Measurements from ENCODE around the gene BCAP31.
"Not testable (repeated sequence)": the region's sequence is repeated elsewhere in the genome, so short reads cannot be mapped to it uniquely, and the experiment has no call there.

BCAP31 gene

DNA sequence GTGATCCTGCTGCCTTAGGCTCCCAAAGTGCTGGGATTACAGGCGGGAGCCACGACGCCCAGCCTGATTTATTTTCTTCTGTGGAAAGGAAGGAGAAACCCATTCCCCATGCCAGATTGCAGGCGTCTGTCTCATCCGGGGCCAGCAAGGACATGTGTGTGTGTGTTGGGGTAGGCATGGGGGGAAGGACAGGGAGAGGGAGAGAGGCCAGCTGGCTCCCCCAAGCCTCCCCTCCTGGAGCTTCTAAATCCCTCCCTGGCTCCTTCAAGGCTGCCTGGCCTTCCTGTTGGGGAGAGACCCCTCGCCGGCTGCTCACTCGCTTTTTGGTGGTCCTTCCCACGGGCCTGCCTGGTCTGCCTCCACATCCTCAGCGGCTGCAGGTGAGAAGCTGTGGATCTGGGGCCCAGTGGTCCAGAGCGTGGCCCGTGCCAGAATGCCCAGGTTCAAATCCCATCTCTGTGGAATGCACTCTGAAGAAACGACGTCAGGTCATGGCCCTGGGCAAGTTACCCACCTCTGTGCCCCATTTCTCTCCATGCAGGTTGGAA lies 38.5 kb upstream of the BCAP31 start:
- no peak for DNase-seq

DNA sequence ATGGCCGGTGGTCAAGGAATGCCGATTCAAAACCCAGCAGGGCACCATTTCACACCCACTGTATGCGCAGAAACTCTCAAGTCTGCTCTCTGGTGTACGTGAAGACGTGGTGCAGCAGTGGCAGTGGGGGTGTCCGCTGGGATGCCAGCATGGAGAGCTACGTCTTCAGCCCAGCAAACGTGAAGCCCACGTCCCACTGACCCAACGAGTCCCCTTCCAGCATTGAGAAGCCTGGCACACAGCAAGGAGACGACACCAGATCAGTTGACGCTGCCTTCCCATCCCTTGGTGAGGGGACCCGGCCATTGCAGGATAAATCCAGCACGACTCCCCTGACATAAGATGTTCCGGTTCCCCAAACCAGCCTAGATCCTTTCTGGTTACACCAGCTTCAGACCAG lies 37.7 kb upstream of the BCAP31 start:
- DNase-seq: no peak

DNA sequence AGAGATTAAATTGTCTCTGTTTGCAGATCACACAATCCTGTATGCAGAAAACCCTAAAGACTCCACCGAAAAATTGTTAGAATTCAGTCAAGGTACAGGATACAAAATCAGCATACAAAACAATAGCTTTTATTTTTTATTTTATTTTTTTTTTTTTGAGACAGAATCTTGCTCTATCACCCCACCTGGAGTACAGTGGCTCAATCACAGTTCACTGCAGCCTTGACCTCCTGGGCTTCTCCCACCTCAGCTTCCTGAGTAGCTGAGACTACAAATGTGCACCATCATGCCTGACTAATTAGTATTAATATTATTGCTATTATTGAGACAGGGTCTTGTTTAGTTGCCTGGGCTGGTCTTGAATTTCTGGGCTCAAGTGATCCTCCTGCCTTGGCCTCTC lies 30.9 kb upstream of the BCAP31 start:
- DNase-seq: no peak

DNA sequence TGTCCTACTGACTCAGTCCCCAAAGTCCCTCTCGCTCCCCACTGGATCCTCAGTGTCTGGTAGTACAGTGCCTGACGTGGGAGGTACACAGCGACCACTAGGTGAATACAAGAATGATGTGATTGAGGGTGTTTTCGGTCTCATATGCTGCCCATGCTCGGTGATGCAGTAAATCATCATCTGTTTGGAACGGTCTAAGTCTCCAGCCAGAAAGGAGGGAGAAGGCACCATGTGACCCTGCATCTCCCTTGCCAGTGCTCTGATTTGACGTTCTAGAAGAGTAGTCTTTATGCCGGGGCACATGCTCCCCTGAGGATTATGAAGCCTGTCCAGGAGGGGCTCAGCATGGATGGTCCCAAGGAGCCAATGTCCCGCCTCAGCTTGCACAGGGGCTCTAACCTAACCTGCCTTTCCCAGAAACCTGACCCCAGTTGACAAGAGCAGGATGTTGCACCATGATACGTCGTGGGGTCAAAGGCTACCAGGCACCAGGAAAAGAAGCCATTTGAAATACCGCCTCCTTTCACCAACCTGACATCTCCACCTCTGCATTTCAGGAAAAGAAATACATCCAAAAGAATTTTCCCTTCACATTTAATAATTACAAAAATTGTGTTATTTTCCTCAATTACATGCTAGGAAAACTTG lies 26.1 kb upstream of the BCAP31 start:
- DNase-seq: no peak

DNA sequence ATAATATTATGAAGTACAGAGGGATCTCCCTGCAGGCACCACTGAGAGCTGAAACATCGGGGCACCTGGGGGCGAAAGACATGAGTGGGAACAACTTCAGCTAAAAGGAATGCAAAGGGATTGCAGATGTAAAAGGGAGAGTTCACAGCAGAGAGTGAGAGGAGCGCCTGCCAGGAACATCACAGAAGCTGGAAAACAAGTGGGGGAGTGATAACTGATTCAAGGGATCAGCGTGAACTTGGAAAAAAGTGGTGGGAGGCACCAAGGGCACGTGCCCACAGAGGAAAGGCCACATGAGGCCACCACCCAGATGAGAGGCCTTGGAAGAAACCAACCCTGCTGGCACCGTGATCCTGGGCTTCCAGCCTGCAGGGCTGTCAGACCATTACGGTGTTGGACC lies 24.8 kb upstream of the BCAP31 start:
- not testable (repeated sequence) for DNase-seq

DNA sequence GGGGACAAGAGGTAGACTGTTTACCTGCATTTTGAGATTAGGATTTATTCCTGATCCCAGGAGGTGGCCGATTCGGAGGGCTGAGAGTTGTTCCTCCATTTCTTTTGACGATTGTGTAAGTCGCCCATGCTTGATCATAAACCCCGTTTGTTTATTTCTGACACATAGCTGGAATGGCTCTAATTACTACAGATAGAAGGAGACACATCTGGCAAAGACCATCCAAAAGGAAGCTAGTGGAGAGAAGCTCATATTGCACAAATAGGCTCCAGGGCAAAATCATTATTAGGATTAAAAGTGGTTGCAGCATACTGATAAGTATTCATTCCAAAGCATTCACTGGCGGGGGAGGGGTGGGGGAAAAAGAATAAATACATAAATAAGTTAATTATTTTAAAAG lies 22.8 kb upstream of the BCAP31 start:
- DNase-seq: not testable (repeated sequence)

DNA sequence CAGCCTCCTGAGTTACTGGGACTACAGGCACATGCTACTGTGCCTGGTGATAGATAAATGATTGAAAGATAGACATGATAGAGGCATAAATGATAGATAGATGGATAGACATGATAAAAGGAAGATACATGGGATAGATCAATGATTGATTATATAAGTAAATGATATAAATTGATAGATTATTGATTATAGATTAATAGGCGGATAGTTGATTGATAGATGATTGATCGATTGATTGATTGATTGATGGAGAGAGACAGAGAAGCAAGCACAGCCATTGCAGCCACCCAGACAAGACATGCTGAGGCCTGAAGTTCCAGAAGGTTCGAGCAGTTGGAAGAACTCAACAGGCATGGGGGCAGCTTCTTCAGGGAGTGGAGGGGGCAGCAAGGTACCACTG lies 22.2 kb upstream of the BCAP31 start:
- DNase-seq: no peak

DNA sequence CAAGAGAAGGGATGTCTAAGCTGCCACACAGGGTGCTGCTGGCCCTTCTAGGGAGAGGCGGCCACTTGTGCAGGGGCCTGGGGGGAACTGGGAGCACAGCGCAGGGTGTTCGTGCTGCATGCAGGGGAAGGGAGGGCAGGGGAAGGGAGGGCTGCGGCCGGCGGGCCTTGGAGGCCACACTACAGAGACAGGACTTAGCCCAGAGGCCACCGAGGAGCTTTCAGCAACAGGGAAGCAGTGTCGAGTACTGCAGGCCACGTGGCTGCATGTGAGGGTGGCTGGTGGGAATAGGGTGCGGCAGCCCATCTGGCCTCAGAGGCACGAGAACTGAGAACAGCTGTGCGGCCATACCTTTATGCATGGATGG lies 20.9 kb upstream of the BCAP31 start:
- not testable (repeated sequence) for DNase-seq

DNA sequence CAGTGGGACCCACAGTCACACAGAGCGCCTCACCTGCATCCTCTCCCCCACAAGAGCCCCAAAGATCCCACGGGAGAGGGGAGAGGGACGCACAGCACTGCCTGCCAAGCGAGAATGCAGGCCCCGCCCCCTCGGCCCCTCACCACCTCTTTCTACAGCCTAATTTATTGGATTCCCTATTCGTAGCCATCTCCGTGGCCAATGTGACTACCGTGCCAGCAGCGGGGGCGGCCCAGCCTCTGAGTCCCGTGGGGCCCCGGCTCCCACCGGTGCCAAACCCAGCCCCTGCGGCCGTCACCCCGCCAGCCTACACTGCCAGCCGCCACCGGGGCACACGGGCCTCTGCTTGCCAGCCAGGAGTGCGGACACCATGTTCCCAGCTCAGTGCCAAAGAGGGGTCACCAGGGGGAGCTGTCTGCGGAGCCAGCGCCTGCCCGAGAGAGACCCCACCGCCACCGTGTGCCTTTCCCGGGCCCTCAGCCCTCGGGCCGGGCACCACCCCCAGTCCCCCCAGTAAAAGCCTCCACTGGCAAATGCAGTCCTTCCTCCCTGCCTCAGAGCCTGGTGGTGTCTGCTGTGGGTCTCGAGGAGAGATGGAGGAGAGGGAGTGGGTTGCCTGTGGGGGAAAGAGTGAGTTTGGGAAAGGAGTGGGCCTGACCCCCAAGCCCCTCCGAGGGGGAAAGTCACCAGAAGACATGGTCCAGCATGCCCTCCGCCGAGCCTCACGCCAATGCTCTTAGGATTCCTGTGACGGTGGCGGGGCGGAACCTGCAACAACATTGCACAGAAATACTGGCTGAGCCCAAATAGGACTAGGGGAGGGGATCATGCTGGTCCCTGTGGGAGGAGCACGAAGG lies 20.3 kb upstream of the BCAP31 start:
- no peak for DNase-seq

DNA sequence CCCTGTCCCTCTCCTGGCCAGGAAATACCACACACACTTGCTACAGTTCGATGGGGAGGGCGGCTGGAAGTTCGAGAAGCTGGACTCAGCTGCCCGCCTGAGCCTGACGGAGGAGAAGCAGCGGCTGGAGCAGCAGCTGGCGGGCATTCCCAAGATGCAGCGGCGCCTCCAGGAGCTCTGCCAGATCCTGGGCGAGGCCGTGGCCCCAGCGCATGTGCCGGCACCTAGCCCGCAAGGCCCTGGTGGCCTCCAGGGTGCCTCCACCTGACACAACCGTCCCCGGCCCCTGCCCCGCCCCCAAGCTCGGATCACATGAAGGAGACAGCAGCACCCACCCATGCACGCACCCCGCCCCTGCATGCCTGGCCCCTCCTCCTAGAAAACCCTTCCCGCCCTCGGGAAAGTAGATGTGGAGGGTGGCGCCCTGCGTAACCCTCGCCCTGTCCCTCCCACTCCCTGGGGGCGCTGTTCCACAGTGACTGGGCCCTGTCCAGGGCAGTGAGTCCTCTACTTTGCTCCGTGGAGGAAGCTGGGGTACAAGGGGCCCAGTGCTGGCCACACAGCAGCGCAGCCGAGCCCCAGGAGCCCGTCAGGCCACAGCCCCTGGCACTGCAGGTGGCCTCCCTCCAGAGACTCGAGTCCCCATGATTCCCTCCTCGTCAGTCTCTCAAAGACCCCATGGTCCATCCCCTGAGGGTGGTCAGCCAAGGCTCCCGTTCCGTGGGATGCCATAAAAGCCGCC lies 19.5 kb upstream of the BCAP31 start:
- DNase-seq: not testable (repeated sequence)

DNA sequence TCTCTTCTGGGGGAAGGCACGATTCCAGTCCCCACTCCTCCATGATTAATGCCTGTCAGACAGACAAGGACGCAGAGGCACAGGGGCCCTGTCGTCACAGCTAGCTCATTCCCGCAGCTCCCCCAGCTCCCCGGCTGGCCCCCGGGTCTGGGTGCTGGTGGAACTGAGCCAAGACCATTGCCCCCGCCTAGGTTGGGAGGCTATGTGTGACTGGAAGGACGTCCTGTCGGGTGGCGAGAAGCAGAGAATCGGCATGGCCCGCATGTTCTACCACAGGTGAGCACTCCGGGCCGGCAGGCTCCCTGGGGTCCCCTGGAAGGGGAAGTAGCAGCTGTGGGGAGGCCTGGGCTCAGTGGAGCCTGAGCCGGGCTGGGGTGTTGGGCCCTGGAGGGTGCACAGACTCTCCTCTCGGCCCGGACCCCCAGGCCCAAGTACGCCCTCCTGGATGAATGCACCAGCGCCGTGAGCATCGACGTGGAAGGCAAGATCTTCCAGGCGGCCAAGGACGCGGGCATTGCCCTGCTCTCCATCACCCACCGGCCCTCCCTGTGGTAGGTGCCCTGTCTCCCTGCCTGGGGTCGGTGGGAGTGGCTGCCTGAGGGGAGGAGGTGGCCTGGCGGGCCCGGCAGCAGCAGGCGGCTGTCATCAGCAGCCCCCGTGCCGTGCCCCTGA lies 18.7 kb upstream of the BCAP31 start:
- not testable (repeated sequence) for DNase-seq

DNA sequence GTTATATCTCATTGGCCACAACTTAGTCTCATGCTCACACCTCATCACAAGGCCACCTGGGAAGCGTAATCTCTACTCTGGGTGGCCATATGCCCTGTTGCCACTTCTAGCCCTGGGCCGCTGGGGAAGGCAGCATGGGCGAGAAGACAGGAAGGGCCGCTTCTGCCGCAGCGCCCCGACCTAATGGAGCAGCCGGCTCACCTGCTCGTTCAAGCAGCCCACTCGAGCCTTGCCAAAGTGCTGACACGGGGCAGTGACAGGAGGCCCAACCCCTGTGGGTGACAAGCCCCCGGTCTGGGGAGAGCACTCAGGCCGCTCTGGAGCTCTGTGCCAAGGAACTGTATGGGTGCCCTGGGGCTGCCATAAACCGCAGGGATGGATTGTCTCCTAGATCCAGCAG lies 17.9 kb upstream of the BCAP31 start:
- DNase-seq: not testable (repeated sequence)

DNA sequence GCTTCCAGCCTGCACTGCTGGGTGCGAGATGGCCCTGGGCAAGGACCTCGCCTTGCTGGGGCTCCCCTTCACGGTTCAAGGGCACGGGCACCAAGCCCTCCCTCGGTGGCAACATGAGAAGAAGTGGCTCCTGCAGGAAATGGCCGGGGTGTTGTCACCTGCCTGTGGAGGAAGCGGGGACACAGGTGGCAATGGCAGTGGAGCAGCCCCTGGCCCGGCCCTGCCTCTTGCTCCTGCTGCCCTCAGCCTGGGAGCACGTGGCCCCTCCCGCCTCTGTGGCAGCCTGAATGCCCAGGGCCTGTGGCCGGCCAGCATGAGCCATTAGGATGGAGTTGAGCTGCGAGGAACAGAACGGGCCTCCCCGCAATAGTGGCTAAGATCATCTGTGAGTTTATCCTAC lies 17.3 kb upstream of the BCAP31 start:
- DNase-seq: no peak

DNA sequence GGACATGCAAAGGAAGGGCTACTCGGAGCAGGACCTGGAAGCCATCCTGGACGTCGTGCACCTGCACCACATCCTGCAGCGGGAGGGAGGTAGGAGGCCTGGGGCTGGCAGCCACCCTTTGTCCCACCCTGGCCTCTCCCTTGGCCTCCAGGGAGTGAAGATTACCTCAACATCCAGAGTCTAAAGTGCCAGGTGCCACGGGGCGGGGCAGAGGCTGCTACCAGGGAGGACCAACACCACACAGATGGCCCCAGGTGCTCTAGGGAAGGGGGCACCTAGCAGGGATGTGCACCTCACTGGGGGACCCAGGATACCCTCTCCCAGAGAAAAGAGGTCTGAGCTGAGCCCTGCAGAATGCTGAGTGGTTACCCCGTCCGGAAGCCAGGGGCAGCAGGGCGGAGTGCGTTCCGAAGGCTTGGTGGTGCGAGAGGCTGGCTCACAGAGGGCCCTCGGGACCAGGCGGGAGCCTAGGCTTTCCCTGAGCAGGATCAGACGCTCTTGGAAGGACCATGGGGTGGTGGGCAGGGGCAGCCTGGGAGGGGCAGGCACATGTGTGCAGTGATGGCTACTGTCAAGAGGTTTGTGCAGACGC lies 16.5 kb upstream of the BCAP31 start:
- DNase-seq: no peak

DNA sequence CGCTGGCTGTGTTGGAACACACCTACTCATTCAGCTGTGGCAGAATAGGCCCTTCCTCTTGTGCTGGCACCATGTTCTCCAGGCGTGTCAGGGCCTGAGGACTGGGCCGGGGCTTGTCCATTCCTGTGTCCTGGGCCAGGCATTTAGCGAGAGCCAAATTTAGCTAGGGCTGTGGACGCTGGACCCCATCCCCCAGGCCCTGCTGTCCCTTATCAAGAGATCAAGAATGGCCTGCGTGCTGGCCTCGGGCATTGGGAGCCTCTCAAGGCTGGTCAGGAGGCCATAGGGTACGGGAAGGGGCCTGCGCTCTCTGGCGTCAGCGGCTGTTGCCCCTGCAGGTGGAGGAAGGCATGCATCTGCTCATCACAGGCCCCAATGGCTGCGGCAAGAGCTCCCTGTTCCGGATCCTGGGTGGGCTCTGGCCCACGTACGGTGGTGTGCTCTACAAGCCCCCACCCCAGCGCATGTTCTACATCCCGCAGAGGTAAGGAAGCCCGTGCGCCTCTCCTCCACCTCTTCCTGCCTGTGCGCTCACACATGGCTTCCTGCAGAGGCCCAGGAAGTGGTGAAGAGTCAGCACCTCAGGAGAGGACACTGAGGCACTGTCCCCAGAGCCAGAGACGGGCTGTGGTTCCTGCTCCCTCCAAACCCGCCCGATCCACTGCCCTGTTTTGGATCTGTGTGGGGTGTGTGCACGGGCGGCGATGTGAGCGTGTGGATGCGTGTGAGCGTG lies 15.7 kb upstream of the BCAP31 start:
- DNase-seq: no peak

DNA sequence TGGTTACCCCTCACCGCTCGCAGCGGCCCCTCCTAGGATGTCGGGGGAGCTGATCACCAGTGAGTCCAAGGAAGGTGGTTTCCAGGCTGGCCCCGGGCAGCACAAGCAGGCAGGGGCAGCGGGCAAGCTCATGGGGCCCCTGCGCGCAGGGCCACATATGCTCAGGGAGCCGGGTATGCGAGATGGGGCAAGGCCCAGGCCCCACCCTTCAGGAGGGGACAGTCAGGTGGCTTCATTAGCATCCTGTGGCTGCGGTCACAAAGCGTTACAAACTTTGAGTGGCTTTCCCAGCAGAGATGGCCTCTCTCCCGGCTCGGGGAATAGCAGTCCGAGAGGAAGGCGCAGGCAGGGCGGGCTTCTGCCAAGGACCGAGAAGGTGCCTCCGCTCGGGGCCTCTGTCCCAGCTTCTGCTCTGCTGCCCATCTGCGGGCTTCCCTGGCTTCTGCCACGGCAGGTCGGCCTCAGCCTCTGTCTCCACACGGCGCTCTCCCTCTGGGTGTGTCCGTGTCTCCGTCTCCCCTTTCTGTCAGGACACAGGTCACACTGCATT lies 13.9 kb upstream of the BCAP31 start:
- DNase-seq: no peak

DNA sequence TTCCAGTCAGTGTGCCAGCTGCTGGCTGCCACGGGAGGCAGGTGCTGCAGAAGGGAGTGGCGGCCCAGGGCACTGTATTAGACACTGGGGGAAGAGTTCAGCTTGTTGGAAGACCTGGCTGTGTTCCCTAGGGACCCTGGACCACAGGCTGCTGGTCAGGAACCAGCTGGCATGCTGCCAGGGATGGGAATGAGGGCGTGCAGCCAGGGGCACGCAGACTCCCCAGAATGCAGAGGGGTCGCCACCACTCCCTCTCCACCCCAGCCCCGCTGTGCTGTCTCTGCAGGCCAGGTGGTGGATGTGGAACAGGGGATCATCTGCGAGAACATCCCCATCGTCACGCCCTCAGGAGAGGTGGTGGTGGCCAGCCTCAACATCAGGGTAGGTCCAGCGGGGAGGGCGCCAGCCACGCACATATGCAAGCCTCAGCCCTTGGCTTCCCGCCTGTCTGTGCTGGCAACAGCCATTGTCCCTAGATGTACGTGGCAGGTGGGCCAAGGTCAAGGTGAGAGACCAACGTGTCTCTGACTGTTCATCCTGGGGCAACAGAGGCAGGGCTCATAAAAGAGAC lies 12.8 kb upstream of the BCAP31 start:
- no peak for DNase-seq

DNA sequence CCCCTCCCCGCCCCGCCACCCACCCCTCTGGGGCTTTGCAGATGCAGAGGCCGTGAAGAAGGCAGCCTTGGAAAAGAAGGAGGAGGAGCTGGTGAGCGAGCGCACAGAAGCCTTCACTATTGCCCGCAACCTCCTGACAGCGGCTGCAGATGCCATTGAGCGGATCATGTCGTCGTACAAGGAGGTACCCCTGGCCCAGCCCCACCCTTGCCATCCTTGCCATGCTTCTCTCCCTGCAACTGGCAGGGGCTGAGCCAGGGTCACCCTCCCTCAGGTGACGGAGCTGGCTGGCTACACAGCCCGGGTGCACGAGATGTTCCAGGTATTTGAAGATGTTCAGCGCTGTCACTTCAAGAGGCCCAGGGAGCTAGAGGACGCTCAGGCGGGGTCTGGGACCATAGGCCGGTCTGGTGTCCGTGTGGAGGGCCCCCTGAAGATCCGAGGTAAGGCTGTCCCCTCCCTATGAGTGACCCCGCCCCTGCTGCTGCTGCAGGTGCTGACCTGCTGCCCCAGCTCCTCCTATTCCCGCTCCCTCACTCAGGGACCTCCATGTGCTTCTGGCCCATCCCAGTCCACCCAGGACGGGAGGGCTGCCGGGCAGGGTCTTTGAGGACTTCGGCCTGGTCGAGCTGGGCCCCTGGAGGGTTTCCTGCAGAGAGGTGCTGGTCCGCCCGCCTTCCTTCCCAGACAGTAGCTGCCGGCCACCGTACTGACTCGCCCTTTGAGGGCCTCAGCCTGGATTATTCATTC lies 12.1 kb upstream of the BCAP31 start:
- no peak for DNase-seq

DNA sequence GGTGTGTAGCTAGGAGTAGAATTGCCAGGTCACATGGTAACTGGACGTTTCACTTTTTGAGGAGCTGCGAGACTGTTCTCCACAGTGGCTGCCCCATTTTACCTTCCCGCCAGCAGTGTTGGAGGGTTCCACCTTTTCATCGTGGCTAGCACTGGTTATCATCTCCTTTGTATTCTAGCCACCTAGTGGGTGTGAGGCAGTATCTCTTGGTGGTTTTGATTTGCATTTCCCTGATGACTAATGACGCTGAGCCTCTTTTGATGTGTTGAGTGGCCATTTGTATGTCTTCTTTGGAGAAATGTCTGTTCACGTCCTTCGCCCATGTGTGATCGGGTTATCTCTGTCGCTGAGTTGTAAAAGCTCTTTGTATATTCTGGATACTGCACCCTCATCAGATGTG lies 11.1 kb upstream of the BCAP31 start:
- no peak for DNase-seq

DNA sequence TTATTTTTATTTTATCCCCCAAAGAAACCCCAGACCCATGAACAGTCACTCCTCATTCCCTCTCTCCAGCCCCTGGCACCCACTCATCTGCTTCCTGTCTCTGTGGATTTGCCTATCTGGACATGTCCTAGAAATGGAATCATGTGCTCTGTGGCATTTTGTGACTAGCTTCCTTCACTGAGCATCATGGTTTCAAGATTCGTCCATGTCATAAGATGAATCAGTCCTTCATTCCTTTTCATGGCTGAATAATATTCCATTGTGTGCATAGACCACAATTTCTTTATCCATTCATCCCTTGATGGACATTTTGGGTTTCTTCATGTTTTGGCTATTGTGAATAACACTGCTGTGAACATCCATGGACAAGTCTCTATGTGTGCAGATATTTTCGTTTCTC lies 10.7 kb upstream of the BCAP31 start:
- no peak for DNase-seq
